ENCODE results near the gene GOSR2. TPM values are rescaled to one million over a fixed set of nuclear protein-coding genes. Genes with fewer than 3 reads are reported as not detected.

GOSR2 gene
- total RNA-seq, 1 donor from 2014 or later, result 65.1 TPM

DNA sequence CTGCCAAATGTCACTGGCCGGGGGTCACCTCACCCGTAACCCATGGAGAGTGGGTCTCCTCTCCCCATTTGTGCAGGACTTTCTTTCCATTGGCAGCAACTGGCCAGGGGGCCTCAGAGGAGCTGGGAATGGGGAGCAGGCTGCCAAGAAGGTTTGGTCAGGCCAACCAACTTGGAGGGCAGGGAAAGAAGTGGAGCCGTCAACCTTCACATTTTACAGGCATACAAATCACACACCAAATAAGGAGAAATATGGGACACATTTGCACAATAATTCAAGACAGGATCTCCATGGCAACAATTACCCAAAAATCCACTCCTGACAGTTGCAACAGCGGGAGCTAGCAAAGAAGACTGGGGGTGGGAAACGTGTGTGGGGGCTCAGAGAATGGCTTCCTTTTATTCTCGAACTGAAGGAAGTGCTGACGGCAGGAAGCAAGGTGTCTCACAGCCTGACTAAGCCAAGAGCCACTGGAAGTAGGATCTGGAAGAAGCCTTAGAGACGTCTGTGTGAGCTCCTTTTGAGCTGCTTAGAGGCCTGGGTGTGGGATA, 35.2 kb downstream of the GOSR2 start:
- intact Hi-C loops (cut with micrococcal nuclease), result no loop called here

DNA sequence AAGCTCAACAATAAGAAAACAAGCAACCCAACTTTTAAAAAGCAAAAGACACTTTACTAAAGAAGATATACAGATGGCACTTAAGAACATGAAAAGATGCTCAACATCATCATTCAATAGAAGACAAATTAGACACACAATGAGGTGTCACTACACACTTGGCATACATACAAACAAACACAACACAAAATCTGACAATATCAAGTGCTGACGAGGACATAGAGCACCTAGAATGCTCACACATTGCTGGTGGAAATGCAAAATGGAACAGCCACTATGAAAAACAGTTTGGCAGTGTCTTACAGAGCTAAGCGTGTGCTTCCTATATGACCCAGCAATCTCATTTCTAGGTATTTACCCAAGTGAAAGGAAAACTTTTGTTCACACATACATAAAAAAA, 37.2 kb downstream of the GOSR2 start:
- intact Hi-C loops (cut with micrococcal nuclease), result no loop called here

DNA sequence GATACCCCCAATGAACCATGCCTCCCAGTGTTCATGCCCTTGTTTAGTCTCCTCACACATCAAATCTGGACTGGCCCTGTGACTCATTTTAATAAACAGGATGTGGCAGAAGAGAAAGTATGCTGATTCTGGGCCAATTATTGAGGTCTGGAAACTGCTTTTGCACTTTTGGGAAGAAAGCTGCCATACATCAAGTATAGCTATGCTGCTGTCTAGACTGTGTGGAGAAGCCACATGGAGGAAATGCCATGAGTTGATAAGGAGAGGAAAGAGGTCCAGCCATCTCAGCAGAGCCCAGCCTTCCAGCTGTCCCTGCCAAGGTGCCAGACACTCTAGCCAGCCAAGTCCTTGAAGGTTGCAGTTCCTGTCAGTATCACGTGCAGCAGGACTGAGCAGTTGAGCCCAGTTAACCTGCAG, 39.4 kb downstream of the GOSR2 start:
- intact Hi-C loops (cut with micrococcal nuclease), result no loop called here

DNA sequence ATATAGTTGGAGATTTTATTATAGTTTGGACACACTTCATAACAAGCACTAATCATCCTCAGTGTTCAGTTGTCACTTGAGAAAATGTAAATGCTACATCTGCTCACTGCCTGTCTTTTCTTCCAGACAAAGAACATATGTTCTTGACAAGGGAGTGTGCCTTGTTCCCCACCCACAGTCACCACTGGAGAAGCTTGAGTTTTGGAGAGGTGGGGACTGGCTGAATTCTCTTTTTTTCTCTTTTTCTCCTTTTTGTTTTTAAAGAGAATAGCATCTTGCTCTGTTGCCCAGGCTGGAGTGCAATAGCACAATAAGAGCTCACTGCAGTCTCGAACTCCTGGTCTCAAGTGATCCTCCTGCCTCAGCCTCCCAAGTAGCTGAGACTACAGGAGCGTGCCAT, 40.6 kb downstream of the GOSR2 start:
- intact Hi-C loops (cut with micrococcal nuclease), result no loop called here

DNA sequence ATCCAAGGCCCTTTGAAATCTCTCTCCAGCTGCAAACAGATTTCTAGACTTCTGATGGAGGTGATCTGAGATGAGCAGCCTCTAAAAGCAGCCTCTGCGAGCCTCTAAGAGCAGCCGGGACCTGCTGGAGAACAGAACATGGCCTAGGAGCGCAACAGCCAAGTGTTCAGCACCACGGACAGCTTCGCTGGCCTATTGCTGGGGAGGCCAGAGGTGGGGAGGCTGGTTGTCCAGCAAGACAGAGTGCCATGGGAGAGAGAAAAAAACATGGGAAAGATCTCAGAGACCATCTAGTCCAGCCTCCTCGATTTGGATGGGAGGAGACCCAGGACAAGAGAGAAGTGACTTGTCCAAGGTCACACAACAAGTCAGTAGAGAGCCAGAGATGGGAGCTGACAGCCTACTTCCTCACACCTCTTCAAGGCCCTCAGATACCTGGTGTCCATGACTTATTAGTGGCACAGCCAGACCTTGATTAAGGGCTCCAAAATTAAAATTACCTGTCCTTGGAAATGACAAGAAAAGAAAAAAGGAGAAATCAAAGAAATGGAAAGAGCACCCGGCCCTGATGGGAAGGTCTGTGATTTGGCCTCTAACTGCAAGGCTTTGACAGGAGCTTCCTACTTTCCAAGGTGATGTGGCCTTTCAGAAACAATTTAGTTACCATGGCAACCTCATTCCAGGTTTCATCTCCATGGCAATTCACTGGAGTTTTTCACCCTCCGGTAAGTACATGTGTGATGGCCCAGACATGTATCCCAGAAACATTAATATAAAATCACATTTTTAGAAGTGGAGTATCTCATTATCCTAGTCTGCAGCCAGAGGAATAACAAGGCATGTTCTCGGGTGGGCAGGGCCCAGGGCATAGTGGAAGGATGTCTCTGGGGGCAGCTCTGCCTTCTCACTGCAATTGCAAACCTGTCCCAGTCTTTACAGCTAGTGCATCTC, 41.6 kb downstream of the GOSR2 start:
- intact Hi-C loops (cut with micrococcal nuclease), result no loop called here

DNA sequence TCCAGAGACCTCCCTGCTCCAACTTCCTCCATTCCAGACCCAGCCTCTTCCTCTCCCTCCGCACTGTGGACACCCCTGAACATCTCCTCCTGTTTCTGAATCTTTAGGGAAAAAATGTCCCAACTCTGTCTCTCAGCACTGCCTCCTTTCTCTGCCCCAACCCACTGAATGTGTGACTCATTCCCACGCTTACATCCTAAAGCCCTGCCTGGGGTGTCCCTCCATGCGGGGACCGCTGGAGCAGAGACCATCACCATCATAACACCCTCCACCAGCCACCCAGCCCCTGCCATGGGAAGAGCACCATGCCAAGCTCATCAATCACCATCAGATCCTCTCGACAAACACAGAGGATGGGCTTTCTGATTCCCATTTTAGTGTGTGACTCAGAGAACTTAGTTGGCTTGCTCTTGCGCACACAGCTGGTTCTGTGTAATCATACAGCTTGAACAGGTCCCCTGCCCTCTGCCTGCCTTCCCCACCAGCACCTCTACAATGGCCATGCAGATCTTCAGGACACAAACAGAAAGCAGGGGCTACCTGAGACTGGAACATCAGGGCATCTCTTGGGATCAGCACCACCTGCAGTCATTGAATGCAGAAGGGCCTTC, 45.4 kb downstream of the GOSR2 start:
- intact Hi-C loops (cut with micrococcal nuclease), result no loop called here

DNA sequence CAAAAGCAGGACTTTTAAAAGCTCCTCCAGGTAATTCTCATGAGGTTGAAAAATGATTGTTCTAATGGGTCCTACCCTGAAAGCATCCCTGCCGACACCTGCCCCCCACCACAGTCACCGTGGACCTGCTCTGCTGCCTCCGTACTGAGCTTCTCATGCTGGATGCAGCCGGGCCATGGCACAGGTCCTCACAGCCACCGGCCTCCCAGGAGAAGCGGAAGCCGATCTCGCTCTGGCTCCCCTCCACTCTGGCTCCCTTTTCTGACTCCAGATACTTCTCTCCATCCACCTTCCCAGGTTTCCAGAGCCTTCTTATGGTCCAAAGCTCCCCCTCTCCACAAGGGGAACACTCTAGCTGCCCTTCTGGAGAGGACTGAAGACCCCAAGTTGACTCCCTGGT, 45.9 kb downstream of the GOSR2 start:
- intact Hi-C loops (cut with micrococcal nuclease), result no loop called here

DNA sequence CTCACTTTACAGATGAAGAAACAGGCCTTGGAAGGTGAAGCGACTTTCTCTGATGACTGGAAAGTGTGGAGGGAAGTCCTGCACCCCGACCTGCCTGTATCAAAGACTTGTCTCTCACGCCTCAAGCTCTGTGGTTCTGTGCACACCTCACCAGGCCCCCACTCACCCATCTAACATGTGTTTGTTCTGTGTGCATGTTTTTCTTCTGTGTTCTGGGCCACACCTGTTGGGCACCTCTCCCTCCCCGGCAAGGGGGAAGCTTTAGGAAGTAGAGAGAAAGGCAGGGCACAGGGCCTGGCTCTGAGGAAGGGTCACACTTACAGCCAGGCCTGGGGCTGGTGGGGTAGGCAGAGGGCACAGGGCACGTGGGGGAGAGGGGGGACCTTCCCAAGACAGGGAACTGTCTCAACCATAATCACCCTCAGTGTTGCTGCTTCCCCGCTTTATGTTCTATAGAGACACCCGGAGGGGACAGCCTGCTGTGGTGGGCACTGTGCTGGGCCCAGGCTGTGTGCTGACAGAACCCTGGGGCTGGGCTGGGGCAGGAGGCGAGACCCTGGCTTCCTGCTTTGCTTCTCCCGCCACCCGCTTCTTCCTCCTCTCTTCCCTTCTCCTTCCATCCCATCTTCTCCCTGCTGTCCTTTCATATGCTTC, 48.8 kb downstream of the GOSR2 start:
- intact Hi-C loops (cut with micrococcal nuclease), result no loop called here

DNA sequence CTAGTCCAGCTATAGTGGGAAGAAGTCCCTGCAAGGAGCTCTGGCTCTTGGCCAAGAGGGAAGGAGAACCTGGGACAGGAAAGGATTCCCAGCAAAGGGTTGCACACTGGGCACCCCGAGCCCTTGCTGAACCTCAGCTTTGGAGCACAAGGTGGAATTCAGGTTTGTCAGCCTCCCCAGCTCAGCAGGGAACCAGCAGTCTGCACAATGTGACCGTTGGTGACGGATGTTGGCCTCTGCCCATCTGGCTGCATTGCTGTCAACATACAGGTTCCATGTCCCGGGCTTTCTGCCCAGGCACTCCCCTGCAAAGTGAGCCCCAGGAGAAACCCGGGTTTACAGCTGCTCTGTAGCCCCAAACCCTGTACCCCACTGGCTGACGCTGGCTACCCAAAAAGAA, 49.4 kb downstream of the GOSR2 start:
- intact Hi-C loops (cut with micrococcal nuclease), result no loop called here

DNA sequence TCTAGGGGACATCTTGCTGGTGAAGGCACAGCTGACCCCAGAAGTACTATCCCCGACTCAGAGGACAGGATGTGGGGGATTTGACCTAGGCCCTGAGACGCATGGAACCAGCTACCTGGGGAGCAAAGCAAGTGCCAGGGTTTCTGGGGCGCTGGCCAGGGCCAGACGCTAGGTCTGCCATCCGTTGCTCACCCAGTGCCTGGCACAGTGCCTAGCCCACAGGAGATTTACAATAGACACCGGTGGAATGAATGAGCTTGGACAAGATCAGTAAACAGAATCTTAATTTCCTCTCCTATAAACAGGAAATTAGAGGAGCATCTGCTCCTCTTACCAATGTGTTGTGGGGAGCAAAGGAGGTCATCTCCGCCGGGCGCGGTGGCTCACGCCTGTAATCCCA, 51.1 kb downstream of the GOSR2 start:
- intact Hi-C loops (cut with micrococcal nuclease), result no loop called here

DNA sequence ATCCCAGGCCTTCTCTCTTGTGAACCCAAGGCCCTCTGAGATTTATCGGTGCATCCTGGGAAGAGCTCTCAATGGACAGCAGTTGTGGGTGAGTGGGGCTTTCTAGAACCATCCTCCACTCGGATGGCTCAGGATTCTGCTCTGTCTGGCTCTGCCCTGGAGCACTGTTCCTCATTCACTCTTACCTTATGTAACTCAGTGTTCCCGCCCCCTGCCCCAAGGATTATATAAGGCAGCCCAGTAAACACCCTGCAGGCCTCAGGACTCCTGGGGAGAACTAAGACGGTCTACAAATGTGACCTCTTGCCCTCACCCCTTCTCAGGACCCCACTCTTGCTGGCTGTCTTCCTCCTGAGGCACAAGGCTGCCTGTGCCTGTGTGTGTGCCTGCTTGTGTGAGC, 52.3 kb downstream of the GOSR2 start:
- intact Hi-C loops (cut with micrococcal nuclease), result no loop called here

DNA sequence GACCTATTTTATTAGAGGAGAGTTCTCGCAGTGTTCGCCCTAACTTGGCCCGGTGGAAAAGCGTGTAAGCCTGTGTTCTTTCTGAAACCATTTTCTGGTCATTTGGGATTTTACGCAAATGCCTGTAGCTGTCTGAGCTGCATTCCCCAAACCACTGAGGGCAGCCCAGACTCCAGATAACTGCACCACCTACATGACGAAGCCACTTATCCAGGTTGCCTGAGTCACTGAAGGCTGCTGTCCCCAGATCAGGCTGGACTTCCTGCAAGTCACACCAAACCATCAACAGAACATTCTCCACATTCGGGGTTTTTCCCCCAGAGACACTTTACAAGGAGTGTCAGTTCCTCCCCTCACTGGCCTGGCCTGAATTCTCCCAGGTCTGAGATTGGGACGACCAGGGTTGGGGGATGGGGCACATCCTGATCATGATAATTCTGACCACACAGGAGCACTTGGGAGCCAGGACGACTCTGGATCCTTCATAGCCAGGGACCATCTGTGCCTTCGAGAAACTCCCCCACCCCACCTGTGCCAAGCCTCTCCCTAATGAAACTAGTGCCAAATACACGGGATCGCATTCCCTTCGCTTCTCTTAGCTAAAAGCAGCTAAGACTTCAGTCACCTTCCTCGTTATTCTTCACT, 53.8 kb downstream of the GOSR2 start:
- intact Hi-C loops (cut with micrococcal nuclease), result no loop called here

DNA sequence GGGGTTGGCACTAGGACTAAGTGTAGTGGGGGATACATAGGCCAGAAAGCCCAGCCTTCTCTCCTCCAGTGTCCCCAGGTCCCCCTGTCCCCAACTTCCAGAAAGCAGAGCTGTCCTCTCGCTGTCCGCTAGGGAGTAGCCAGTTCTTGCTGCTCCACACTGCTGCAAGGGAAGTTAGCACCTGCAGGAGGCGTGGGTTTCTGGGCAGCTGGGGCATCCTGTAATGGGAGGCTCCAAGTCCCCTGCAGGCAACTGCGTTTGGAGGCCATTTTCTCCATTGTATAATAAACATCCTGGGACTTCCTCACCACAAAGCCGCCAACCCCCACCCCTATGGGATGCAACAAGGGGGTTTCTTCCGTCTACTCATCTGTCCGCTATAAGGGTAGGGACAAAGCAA, 54.4 kb downstream of the GOSR2 start:
- intact Hi-C loops (cut with micrococcal nuclease), result no loop called here

DNA sequence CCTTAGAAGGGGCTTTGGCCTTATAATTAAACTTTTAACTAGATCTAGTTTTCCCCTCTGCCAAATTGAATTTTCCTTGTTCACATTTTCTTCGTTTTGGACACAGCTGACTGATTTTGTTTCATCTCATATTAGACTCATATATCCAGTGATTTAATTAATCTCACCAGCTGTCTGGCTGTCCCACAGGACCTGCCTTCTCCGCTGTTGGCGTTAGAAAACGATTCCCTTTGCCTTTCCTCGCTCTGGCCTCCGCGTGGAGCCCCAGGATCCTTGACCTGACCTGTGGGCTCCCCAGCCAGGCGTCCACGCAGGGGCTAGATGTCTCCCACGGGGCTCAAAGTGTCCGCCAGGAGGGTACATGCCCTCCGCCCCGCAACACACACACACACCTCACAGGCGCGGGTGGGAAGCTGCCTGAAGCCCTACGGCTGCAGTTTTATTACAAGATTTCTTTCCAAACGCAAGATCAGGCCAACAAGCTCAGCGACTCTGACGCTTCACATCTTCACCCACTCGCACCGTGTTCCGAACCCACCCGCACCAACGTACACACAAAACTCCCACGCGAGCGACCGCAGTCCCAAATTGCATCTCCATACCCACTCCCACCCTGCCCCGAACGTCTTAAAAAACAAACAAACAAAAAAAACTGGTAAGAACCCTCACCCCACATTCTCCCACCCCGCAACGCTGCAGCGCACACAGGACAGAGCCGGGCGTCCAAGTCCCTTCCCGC, 55.0 kb downstream of the GOSR2 start:
- intact Hi-C loops (cut with micrococcal nuclease), result no loop called here

DNA sequence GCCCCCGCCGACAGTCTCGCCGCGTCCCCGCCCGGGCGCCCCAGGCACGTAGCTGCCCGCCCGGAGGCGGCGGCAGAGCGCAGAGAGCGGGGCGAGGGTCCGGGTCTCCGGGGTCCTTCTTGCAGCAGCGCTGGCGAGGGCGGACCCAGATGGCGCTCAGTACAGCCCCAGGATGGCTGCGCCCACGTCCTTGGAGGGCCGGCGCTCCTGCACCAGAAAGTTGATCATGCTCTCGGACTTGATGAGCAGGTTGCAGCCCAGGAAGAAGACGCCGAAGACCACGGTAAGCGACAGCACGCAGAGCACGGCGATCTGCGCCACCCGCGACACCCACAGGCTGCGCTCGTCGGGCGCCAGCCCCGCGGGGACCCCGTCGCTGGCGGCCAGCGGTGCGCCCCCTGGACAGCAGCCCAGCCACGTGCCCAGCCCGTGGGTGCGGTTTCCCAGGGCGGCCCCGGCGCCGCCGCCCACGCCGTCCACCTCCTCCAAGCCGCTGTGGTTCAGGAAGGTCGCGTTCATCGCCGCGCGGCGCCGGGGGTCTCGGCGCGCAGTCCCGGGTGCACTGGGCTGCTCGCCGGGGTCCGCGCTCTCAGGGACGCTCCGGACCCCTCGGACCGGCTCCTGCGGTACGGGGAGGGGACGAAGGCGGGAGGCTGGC, 55.7 kb downstream of the GOSR2 start:
- intact Hi-C loops (cut with micrococcal nuclease), result no loop called here

DNA sequence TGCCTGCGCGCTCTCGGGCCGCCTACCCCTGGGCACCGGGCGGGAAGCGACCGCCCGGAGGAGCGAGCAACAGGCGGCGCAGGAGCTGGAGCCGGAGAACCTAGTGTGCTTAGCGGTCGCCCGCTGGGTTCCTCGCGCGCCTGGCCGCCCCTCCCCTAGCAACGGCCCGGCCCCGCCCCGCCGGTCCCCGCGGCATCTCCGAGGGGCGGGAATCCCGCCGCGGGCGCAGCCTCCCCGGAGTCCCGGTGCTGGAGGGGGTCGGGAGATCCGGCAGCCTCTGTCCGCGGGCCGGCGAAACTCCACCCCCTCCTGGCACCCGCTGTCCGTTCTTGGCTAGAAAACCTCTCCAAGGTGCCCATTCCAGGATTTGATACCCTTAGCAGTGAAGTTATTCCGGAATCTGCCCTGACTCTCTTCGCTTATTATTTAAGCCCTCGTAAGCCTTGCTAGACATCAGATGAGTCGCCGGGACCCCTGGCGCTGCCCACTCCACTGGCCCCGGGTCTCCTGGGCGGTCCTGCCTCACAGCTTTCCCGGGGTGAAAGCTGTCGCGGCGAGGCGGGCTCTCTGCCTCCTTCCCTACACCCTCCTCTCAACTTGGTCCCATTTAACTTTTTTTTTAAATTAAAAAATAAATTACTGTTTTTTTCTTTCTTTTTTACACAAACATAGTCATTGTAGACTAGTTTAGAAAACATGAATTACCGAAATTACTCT, 56.3 kb downstream of the GOSR2 start, which contains the start of gene RPRML:
Gene RPRML, minus strand, starts transcription at position 107 of the 717 bp plus-strand sequence. CDS start 246 bp downstream, outside the sequence.
- intact Hi-C loops (cut with micrococcal nuclease), result no loop called here

DNA sequence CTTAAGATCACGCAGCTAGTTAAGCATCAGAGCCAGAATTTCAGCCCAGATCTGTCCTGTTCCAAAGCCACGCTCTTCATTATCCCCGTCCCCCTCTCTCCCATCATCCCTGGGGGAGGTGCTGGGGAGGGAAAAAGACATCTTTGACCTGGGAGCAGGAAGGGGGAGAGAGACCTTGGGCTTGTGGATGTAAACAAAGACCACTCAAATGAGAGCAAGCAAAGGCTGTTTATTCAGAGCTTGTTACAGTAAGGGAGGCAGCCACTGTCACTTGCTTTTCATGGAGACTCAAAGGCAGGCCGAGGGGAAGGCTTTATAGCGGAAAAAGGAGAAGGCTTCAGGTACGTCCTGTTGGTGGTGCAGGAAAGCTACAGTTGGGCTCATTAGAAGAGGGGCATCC, 59.6 kb downstream of the GOSR2 start:
- intact Hi-C loops (cut with micrococcal nuclease), result no loop called here

DNA sequence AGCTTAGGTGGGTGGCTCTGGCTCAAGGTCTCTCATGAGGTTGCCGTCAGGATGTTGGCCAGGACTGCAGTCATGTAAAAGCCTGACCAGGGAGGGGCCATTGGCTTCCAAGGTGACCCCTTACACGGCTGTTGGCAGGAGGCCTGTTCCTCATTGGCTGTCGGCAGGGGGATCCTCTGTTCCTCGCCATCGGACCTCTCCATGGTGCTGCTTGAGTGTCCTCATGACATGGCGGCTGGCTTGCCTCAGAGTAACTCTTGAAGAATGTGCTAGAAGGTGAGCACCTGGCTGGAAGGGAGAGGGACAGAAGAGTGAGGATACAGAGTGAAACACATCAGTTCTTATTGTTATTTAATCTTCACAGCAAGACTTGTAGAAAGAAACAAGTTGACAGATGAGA, 60.8 kb downstream of the GOSR2 start:
- intact Hi-C loops (cut with micrococcal nuclease), result no loop called here

DNA sequence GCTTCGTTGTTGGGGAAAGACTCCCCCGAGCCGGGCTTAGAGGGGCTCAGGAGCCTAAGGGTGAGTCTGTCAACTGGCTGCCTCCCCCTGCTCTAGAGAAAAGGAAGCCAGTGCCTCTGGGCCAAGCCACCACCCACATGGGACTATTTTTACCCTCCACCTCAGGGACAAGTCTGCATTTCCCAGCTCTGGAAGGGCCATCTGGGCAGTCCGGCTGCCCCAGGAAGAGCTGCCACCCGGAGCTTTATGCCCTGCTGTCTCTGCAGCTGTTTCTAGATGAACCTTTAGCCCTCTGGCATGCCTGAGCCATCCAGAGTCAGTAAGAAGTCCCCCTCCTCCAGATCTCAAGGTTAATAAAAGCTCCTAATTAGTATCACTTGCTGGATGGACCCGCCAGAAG, 61.4 kb downstream of the GOSR2 start:
- intact Hi-C loops (cut with micrococcal nuclease), result no loop called here

DNA sequence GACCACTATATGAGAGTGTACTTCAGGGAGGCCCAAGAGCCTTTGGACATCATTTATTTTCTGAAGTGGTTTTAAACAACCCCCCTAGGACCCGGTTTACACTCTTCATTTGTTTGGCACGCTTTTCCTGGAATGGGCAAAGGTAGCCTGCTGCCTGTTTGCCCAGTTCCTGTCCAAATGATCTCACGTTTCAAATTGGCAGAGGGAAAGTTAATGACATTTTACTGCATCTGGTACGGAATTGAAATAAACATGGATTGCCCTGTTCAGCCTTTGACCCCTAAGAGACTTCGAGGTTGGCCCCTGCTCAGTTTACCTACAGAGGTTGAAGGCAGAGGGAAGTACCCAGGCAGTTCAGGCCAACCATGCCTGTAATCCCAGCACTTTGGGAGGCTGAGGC, 61.9 kb downstream of the GOSR2 start:
- intact Hi-C loops (cut with micrococcal nuclease), result no loop called here

All from T-helper 2 cell treated with Interferon-gamma antibody and Interleukin-4, amounts not matched to agents 100 ng/mL and 5 ng/mL, for 36 hours (primary cell).